Activated CD4-positive, alpha-beta T cell treated with anti-CD3 and anti-CD28 coated beads, Interleukin-2, amount 50 U/mL, for 24 hours (primary cell): ENCODE measurements around the gene NAV2.
"Not testable (repeated sequence)": the region's sequence is repeated elsewhere in the genome, so short reads cannot be mapped to it uniquely, and the experiment has no call there.

Experiments used
- DNase-seq, 2 donors: peaks; one replicate each; pipeline ENCODE4 v3.0.0-alpha.2; 2020; ENCODE audit warnings: low read depth in 1 of 2, low spot score in 1 of 2

NAV2 gene

DNA sequence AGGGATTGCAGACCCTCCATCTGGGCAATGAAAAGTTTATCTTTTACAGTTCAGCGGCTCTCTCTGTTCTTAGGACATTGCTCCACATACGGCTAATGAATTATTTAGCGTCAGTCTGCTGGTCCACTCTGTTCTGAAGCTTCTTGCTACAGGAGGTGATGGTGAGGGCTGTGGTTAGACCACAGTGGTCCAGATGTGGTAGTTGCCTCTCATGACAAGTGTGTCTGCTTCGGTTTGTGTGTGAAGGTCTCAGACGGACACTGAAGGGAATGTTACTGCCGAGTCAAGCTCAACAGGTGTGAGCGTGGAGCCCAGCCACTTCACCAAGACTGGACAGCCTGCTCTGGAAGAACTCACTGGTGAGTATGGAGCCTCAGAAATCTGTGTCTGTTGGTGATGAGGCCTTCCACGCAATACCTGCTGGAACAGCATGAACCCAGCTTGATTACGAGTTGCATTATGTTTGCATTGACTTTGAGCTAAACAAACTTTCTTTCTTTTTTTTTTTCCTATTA lies 226.8 kb downstream of the NAV2 start:
- no peak for DNase-seq

DNA sequence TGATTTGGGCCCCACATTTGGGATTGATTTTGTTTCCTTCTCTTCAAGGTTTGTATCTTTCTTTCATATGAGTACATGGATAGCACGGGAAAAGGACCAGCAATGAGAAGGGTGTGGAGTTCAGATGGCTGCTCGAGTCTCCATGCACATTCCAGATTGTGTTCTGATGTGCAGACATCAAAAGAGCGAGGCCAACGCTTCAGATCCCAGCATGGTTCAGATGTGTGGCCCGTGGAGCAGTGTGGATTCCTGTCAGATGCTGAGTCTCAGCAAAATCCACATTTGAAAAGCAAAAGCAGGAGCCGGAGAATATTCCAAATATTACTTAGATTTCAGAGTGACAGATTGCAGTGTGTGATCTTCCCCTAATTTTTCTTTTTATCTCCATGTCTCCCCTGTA lies 228.2 kb downstream of the NAV2 start:
- no peak for DNase-seq

- DNase-seq = no peak
Observed at GRCh38 chr11:19946681-19947080, 234.0 kb downstream of the NAV2 start.

- DNase-seq = no peak
Observed at GRCh38 chr11:19947537-19948114, 235.0 kb downstream of the NAV2 start.

- no peak for DNase-seq
Observed at GRCh38 chr11:19949606-19950005, 237.0 kb downstream of the NAV2 start.

DNA sequence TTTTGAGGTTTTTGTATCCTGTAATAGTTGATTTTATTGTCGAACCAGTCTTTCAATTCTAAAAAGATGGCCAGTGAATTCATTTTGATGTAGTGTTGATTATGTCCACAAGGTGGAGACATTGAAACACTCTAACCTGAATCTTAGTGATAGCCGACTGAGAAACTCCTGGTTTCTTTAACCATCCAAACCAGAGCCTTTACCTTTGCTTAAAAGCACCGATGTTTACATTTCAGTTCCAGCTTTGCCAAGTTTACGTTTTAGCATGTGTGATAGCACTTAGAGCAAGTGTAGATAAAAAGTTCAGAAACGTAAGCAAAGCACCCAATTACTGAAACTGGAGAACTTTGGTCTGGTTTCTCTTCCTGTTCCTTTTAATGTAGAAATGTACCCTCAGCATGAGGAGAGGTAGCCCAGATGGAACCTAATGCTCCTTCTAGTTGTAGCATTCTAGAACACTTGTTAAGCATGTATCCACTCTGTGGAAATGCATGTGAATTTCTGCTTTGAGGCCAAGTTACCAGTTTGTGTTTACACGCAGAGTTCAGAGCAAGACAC lies 239.0 kb downstream of the NAV2 start:
- no peak for DNase-seq

DNA sequence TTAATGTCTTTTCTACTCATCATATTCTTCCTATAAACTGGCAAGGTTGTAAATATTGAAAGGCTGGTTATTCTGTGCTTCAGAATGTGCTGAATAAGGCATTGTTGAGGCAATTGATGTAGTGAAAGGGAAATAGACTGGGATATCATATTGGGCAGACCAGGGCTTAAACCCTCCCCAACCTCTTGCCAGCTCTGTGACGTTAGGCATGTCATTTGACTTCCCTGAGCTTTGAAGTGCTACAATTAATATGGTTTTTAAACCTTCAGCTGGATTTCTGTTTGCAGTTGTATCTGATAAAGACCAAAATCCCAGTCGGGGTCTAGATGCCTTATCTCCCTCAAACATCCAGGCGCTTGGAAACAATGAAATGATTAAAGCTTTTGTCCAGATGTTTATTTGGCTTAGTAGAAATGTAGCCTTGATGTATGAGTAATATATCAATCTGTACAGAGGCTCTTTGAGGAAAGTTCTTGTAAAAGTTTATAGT lies 239.5 kb downstream of the NAV2 start:
- no peak for DNase-seq

DNA sequence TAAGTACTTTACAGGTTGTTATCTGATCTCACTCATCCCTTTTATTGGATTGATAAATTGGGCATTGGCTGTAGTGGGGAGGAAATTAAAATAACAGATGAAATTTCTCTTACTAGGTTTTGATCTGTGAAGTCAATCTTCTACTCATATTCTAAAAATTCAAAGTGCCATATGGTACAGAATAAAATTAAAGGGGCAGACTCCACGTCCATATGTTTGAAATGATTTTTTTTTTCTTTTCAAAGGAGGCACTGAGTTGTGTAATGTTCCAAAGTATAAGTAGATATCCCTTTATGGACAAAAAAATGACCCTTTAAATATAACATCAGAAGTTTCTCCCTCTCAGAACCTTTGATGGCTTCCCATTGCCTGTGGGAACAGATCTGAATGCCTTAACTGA lies 240.3 kb downstream of the NAV2 start:
- no peak for DNase-seq

- DNase-seq = no peak
Observed at GRCh38 chr11:19953336-19953735, 240.7 kb downstream of the NAV2 start.

- no peak for DNase-seq
Observed at GRCh38 chr11:19953909-19954308, 241.3 kb downstream of the NAV2 start.

DNA sequence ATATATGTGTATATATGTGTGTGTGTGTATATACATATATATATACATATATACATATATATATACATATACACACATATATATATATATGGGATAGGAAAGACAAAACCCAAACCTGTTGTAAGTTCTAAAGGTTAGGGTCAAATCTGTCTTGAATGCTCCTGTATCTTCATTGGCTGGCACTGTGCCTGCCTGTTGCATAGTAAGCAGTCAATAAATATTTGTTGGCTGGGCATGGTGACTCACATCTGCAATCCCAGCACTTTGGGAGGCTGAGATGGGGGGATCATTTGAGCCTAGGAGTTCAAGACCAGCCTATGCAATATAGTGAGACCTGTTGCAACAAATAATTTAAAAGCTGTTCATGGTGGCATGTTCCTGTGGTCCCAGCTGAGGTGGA lies 242.3 kb downstream of the NAV2 start:
- DNase-seq = no peak

DNA sequence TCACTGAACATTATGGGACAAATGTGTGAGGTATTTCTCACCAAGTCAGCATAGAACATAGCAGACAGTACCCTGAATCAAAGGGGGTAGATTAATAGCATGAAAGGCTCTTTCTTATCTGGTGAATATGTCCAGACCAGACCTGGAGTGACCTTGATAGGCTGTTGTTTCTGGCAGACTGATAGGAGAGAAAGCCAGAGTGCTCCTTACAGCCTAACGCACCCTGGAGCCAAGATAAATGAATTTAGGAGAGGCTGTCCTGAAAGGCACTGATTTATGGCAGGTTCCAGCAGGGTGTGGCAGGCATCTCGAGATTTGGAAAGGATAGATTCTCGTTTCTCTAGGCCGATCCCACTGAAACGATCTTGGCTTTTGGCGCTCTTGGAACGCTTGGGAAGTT lies 243.0 kb downstream of the NAV2 start:
- DNase-seq = no peak

GRCh38 chr11:19956228-19956627 lies 243.6 kb downstream of the NAV2 start:
- DNase-seq = no peak

GRCh38 chr11:19957294-19957943 lies 244.8 kb downstream of the NAV2 start:
- no peak for DNase-seq

DNA sequence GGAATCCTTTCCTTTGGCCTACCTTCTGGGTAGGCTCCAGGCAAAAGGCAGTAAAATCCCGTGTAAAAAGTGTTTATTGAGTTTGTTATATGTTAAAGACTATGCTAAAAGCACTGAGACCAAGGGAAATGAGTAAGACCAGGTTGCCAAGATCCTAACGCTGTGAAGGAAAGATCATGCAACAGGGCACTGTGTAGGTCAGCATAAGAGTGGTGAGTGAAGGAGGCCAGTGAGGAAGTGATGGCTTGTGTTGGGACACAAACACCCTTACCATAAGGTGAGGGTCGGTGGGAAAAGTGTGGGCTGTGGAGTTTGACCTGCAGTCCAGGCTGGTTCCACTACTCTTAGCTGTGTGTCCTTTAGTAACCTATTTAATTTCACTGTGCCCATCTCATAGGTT lies 245.6 kb downstream of the NAV2 start:
- no peak for DNase-seq

DNA sequence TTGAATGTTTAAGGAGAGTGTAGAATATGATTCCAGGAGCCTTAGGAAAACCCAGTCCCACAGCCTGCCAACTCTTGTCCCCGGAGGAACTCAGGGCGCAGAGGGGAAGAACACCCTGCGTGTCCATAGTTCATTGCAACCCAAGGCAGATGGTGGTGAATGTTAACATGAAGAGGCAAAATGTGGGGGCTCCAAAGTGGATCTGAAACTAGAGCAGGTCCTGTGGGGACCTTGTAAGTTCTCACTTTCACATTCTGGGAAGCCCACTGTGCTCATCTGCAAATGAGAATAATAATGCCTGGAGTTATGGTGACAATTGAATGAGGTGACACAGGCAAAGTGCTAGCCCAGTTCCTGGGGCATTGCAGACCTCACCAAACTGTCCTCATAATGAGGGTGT lies 246.6 kb downstream of the NAV2 start:
- DNase-seq = no peak

DNA sequence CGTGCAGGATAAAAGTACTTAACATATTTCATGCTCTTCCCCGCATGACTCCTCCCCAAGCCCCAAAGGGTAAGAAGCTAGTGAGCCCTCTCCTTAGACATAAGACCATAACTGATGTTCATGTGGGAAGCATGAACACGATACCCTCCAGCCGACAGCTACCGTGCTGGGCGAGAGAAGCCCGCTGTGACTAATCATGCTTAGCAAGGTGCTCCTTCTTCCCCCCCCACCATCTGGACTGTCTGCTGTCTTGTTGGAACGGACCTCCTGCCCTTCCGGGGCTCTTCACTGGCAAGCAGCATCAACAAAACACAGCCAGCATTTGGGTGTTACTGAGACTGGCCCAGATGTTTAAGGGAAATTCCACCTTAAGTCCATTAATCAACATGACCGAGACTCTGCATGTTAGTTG lies 247.0 kb downstream of the NAV2 start:
- DNase-seq = no peak

DNA sequence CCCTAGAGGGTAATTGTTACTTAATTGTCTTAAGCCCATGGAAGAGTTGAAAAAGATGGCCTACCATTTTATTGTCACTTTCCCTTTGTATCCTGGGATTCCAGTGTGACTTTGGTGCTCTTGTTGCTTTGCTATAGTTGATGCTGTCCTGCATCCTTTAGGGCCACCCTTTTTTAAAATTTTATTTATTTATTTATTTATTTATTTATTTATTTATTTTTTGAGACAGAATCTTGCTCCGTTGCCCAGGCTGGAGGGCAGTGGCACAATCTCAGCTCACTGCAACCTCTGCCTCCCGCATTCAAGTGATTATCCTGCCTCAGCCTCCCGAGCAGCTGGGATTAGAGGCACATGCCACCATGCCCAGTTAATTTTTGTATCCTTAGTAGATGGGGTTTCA lies 247.8 kb downstream of the NAV2 start:
- not testable (repeated sequence) for DNase-seq

DNA sequence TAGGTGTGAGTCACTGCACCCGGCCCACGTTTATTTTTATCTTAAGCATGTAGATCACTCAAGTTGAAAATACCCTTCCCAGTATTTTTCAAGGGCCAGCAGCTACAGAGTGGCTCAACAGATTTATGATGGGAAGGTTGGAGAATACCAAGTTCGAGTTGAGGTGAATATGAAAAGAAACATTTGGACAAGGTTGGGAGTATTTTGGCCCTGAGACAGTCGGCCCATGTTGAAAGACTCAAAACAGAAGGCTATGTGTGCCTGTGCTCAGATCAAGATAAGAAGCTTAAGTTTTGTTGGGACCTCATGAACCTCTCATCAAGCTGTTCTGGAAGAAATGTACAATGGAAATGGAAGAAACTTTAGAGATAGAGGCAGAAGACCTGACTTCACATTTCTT lies 248.6 kb downstream of the NAV2 start:
- no peak for DNase-seq

DNA sequence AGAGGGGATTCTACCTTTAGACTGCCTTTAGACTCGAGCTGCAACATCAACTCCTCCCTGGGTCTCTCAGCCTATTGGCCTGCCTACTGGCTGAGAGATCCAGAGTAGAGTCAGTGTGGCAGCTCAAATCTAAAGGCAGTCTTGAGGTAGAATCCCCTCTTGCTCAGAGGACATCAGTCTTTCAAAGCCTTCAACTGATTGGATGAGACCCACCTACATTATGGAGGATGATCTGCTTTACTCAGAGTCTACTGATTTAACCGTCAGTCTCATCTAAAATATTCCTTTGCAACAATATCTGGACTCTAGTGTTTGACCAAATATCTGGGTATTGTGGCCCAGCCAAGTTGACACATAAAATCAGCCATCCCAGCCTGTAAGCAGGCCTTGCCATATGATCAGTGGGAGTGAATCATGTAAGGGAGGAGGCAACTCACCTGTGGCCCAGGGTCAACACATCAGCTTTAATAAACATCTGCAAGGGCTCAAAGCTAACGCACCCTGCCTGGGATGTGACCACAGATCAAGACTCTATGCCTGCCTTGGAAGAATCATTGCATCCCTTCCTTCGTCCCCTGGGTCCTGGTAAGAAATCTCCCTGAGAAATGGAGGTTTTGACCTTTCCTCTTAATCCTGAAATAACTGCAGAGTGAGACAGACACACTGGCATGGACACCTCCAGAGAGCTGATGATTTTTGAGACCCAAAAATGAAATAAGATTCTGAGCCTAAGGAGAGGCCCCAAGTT lies 249.6 kb downstream of the NAV2 start:
- no peak for DNase-seq

DNA sequence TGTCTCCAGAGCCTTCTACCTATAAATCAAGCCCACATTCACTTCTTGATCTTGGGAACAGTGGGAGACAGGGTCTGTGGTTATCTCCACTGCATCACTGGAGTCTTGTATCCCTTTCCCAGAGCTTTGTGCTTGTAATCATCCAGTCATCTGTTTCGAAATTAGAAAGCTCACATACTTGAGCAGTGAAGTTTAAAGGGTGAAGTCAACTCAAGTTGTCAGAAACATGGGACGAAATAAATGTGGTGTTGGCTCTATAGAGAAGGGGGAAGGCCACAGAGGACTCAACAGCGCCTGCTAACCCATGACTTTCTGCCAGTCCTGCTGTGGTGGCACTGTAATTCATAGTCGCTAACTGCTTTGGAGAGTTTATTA lies 250.2 kb downstream of the NAV2 start:
- no peak for DNase-seq
